GM21447 (cell line): ENCODE results near the gene DLX4.

ENCODE experiments used
- ATAC-seq: cut with Tn5 transposase; IDR thresholded peaks from one replicate; pipeline ENCODE4 v1.9.1; 2021; ENCODE audit not compliant: unreplicated experiment

Gene DLX4

DNA sequence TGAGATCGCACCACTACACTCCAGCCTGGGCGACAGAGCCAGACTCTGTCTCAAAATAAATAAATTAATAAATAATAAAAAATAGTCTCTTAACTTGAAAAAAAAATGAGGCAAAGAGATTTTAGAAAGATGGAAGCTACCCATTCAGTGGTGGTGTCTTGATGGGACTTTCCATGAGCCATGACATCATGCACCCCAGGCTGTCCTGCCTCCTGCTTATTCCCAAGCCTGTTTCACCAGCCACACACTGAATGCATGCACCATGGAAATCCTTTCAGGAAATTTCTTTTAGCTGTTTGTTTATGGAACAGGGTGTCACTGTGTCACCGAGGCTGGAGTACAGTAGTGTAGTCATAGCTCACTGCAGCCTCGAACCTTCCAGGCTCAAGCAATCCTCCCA is 34.9 kb downstream of the DLX4 start:
- no peak for ATAC-seq

GRCh38 chr17:50009282-50009681 is 40.3 kb downstream of the DLX4 start:
- no peak for ATAC-seq

GRCh38 chr17:50013079-50013478 is 44.1 kb downstream of the DLX4 start:
- no peak for ATAC-seq

GRCh38 chr17:50014471-50015088 is 45.6 kb downstream of the DLX4 start:
- no peak for ATAC-seq

DNA sequence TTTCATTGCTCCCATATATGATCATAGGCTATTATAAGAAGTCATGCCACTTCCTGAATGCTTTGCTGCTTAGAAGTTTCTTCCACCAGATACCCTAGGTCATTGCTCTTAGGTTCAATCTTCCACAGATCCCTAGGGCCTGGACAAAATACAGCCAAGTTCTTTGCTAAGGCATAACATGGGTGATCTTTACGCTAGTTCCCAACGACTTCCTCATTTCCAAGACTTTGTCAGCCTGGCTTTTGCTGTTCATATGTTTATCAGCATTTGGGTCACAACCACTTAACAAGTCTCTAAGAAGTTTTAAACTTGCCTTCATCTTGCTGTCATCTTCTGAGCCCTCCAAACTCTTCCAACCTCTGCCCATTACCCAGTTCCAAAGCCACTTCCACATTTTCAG is 46.2 kb downstream of the DLX4 start:
- no peak for ATAC-seq

DNA sequence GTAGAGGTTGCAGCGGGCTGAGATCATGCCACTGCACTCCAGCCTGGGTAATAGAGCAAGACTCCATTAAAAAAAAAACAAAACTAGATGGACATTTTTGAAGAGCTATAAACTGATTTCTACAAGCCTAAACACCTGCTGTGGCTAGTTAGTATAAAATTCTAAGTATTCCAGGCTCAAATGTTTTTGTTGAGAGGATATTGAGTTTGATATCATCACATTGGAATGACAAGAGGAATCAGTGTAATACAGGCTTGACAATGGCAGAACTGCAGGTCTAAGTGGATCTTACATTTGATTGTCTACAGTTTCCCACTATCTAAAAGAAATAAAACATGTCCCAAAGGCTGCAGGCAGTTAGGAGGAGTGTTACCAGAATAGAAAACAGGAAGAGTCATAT is 49.9 kb downstream of the DLX4 start:
- no peak for ATAC-seq

DNA sequence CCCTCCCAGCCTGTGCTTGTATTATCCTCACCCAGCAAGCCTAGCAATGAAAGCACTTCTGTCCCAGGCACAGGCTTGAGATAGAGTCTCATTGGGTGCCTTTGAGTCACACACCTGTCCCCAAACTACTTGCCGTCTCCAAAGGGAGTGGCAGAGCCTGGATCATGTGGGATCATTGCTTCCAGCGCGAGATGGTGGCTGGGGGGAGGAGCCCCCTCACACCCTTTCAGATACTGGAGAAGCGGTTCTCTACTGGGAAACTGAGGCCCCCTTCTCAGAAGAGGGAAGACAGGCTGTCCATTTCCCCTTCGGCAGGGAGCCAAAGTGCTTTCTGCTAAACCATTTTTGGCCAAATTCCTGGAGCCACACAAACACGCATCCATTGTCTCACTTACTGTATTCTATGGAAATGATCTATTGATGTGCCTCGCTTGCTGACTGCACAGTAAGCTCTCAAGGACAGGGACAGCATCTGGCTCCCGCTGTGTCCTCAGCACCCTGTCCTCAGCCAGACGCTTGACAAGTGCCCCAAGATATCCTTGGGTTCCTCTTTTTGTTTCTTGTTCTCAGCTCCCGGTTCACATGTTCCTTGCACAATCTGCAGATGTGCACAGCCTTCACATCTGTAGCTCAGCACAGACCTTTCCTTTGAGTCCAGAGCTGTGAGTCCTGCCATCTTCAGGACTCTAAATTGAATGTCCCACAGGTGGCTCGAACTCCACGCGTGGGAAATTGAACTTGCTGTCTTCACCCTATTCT is 52.0 kb downstream of the DLX4 start:
- ATAC-seq, result no peak

- ATAC-seq, result no peak
Measured at GRCh38 chr17:50021681-50022370, 52.8 kb downstream of the DLX4 start.

- ATAC-seq, result no peak
Measured at GRCh38 chr17:50022463-50023130, 53.6 kb downstream of the DLX4 start.

DNA sequence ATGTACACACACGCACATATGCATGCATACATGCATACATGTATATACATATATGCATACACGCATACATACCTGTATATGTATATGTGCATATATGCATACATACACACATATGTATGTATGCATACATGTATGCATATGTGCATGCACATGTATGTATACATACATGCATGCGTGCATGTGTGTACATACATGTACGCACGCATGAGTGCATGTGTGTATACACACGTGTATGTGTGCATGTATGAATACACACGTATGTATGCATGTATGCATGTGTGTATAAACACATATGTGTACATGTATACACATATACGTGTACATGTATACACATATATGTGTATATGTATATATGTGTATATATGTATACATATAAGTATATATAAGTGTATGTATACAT is 54.5 kb downstream of the DLX4 start:
- no peak for ATAC-seq
